Measurements from ENCODE around the gene SHANK1. TPM values are rescaled to one million over a fixed set of nuclear protein-coding genes. Genes with fewer than 3 reads are reported as not detected.

Gene SHANK1
- total and polyA plus RNA-seq, 8 donors, result 0.06 to 0.69 (median 0.19) TPM; not detected in 1

GRCh38 chr19:50690439-50690838, 29.2 kb downstream of the SHANK1 start:
- H3K36me3 ChIP-seq, result no peaks in the 10 kb centered on the region
- H3K4me3 ChIP-seq, result no peak overlapping the region
- H3K27ac ChIP-seq, result no peak overlapping the region
- WGBS, 2 donors, result 49 to 63% methylated on average over 7 of the region's 7 CpGs
- H3K4me1 ChIP-seq, result no peaks in the 10 kb centered on the region
- peaks cover 0 to 10% (median 1%) of the 10 kb centered on the region in 4 donors for H3K27me3 ChIP-seq
- no peak for TF ChIP-seq CTCF (IDR thresholded peaks at IDR 0.05)
- DNase-seq (no peak), FAIRE-seq (no peak), ATAC-seq (no peak)
- intact Hi-C loops (cut with DNase I), result no loop called here
- no peaks in the 10 kb centered on the region for H3K9me3 ChIP-seq

- no peak for FAIRE-seq
- no peak overlapping the region for H3K4me3 ChIP-seq
Observed at GRCh38 chr19:50688766-50689165, 30.8 kb downstream of the SHANK1 start.

GRCh38 chr19:50686310-50687032, 33.1 kb downstream of the SHANK1 start:
- H3K9me3 ChIP-seq, result no peaks in the 10 kb centered on the region
- H3K4me3 ChIP-seq, result no peak overlapping the region
- 10 to 12% methylated on average over 30 to 49 of the region's 50 CpGs for WGBS, 2 donors
- DNase-seq (no peak), ATAC-seq (no peak), FAIRE-seq (no peak)
- peaks cover 0 to 19% (median 0%) of the 10 kb centered on the region in 4 donors for H3K27me3 ChIP-seq
- intact Hi-C loops (cut with DNase I), result no loop called here
- H3K4me1 ChIP-seq, result no peaks in the 10 kb centered on the region
- TF ChIP-seq CTCF (IDR thresholded peaks at IDR 0.05), result no peak
- H3K36me3 ChIP-seq, result no peaks in the 10 kb centered on the region
- no peak overlapping the region for H3K27ac ChIP-seq

More at GRCh38 chr19:50688766-50689165, 30.8 kb downstream of the SHANK1 start:
- no peaks in the 10 kb centered on the region for H3K9me3 ChIP-seq
- DNase-seq (no peak), ATAC-seq (no peak)
- H3K27ac ChIP-seq, result no peak overlapping the region
- peaks cover 0 to 19% (median 1%) of the 10 kb centered on the region in 4 donors for H3K27me3 ChIP-seq
- no peaks in the 10 kb centered on the region for H3K4me1 ChIP-seq
- TF ChIP-seq CTCF (IDR thresholded peaks at IDR 0.05), result no peak
- WGBS, 2 donors, result 48% methylated on average over 15 to 19 of the region's 19 CpGs
- intact Hi-C loops (cut with DNase I), result no loop called here
- H3K36me3 ChIP-seq, result no peaks in the 10 kb centered on the region

- WGBS, 2 donors, result 10 to 14% methylated on average over 21 to 23 of the region's 23 CpGs
- DNase-seq, result peak; percentile 61 to 86 (median 74)
- intact Hi-C loops (cut with DNase I), result no loop called here
- no peak overlapping the region for H3K4me3 ChIP-seq
- no peak for FAIRE-seq
- H3K9me3 ChIP-seq, result no peaks in the 10 kb centered on the region
- H3K27me3 ChIP-seq, result peaks cover 0 to 10% (median 0%) of the 10 kb centered on the region in 4 donors
- no peaks in the 10 kb centered on the region for H3K36me3 ChIP-seq
- H3K4me1 ChIP-seq, result no peaks in the 10 kb centered on the region
- no peak for TF ChIP-seq CTCF (IDR thresholded peaks at IDR 0.05)
- H3K27ac ChIP-seq, result no peak overlapping the region
- peak; percentile 85 to 99 (median 96) for ATAC-seq
Observed at GRCh38 chr19:50679177-50680125, 40.2 kb downstream of the SHANK1 start.

Measured in pancreas (tissue), 10 donors.